Activated CD4-positive, CD25-positive, alpha-beta regulatory T cell treated with anti-CD3 and anti-CD28 coated beads, Interleukin-2, amount 50 U/mL, for 16 hours (primary cell): ENCODE measurements around the gene ZNF564.
A peak's percentile ranks its signal among the peaks of the same experiment; 100 is the strongest.
"Not testable (repeated sequence)": the region's sequence is repeated elsewhere in the genome, so short reads cannot be mapped to it uniquely, and the experiment has no call there.

ENCODE experiments used
- DNase-seq: peaks from one replicate; pipeline ENCODE4 v3.0.0-alpha.2; 2020; ENCODE audit warnings: low read depth, low spot score

The ZNF564 gene

GRCh38 chr19:12497032-12497431 is 54.2 kb downstream of the ZNF564 start:
- DNase-seq = no peak

- no peak for DNase-seq
These were observed 54.8 kb downstream of the ZNF564 start for GRCh38 chr19:12496480-12496879.

GRCh38 chr19:12495002-12495802 is 56.1 kb downstream of the ZNF564 start:
- DNase-seq = peak; percentile 76

- DNase-seq = no peak
These were observed 56.9 kb downstream of the ZNF564 start for GRCh38 chr19:12494260-12494860.

GRCh38 chr19:12486265-12486783 is 65.0 kb downstream of the ZNF564 start:
- not testable (repeated sequence) for DNase-seq

- no peak for DNase-seq
These were observed 65.7 kb downstream of the ZNF564 start for GRCh38 chr19:12485571-12485970.

GRCh38 chr19:12485052-12485416 is 66.2 kb downstream of the ZNF564 start:
- DNase-seq = no peak

- DNase-seq = peak; percentile 65
These were observed 66.8 kb downstream of the ZNF564 start, which contains the start of gene ZNF709 for GRCh38 chr19:12484371-12485051. TSS of gene ZNF709 (minus strand) at chr19:12484816. CDS start at chr19:12484657, 159 bp downstream.

GRCh38 chr19:12484011-12484370 is 67.3 kb downstream of the ZNF564 start:
- no peak for DNase-seq

GRCh38 chr19:12482509-12482886 is 68.8 kb downstream of the ZNF564 start:
- DNase-seq = no peak

GRCh38 chr19:12481781-12482508 is 69.3 kb downstream of the ZNF564 start:
- no peak for DNase-seq

GRCh38 chr19:12478234-12478941 is 72.9 kb downstream of the ZNF564 start:
- no peak for DNase-seq
